ENCODE measurements around the gene CLN5.
"Not testable (repeated sequence)": the region's sequence is repeated elsewhere in the genome, so short reads cannot be mapped to it uniquely, and the experiment has no call there.

The CLN5 gene

DNA sequence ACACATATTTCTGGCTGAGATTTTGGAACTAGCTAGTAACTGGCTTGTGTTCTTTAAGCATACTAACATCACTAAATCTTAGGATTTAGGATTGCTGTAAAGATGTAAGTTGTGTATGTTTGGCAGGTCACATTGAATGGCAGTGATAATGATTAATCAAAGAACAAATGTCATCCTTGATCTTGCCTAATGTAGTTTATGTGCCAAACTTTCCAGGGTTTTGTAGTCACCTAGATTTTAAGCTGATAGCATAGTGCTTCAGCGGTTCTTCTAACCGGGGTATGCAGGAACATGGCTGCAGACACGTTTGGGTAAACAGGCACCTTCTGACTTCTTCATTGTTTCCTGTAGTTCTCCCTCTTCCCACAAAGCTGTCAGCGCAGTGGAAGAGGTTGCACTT lies 9.7 kb downstream of the CLN5 start:
- TF ChIP-seq, protein P1, sequence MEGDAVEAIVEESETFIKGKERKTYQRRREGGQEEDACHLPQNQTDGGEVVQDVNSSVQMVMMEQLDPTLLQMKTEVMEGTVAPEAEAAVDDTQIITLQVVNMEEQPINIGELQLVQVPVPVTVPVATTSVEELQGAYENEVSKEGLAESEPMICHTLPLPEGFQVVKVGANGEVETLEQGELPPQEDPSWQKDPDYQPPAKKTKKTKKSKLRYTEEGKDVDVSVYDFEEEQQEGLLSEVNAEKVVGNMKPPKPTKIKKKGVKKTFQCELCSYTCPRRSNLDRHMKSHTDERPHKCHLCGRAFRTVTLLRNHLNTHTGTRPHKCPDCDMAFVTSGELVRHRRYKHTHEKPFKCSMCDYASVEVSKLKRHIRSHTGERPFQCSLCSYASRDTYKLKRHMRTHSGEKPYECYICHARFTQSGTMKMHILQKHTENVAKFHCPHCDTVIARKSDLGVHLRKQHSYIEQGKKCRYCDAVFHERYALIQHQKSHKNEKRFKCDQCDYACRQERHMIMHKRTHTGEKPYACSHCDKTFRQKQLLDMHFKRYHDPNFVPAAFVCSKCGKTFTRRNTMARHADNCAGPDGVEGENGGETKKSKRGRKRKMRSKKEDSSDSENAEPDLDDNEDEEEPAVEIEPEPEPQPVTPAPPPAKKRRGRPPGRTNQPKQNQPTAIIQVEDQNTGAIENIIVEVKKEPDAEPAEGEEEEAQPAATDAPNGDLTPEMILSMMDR (IDR thresholded peaks at IDR 0.05; ENCODE audit: borderline replicate concordance, control extremely low read depth, extremely low read depth, insufficient read depth, missing control alignments), result no peak
- in situ Hi-C loops (cut with MboI; ENCODE audit: low sequenced_read_pairs, unreplicated experiment), result no loop called here
- no peak for DNase-seq (ENCODE audit: low spot score)

DNA sequence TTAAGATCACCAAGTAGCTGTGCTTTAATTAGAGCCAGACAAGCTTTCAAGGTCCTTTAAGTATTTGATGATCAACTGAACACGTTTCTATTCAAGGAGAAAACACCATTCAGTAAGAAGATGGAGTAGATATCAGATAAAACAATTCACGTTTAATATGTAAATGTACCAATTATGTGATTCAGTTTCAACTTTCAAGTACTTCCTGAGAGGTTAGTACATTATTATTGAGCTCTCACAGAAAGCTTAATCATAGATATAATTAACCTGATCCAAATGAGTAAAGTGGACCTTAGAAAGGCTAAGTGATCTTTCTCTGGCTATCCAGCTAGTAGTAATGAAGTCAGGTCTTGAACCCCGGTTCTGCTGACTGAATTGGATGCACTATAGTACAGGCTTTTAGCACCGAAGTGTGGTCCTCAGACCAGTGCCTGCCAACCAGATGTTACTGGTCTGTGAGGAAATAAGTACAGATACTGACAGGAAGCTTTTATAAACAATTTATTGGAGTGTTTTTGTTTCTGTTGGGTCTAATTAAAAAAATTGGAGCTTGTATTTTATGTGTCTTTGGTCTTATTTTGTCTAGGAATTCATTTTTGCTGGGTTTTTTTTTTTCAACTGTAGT lies 10.2 kb downstream of the CLN5 start:
- DNase-seq (ENCODE audit: low spot score), result no peak
- TF ChIP-seq, protein P1 (IDR thresholded peaks at IDR 0.05; ENCODE audit: borderline replicate concordance, control extremely low read depth, extremely low read depth, insufficient read depth, missing control alignments), result no peak
- in situ Hi-C loops (cut with MboI; ENCODE audit: low sequenced_read_pairs, unreplicated experiment), result no loop called here

DNA sequence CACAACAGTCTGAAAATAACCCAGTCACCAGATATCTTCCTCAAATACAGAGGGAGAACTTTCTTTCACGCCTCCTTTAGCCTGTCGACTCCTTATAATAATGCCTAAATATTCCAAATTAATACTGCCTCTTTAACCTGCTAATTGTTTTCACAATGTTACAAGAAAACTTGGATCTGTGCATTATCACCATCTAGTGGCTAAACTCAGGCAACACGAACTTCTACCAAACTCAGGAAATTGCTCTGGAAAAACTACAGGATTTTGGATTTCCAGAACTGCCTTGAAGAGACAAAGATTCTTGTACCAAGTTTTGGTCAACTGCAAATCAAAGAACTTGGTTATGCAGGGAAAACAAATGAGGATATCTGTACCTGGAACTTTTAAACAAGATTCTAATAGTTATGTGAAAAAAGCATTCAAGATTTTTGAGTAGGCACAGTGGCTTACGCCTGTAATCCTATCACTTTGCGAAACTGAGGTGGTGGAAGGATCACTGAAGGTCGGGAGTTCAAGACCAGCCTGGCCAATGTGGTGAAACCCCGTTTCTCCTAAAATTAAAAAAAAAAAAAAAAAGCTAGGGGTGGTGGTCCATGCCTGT lies 10.8 kb downstream of the CLN5 start:
- TF ChIP-seq, protein P1 (IDR thresholded peaks at IDR 0.05; ENCODE audit: borderline replicate concordance, control extremely low read depth, extremely low read depth, insufficient read depth, missing control alignments), result peak; percentile 53
- in situ Hi-C loops (cut with MboI; ENCODE audit: low sequenced_read_pairs, unreplicated experiment), result no loop called here
- no peak for DNase-seq (ENCODE audit: low spot score)

DNA sequence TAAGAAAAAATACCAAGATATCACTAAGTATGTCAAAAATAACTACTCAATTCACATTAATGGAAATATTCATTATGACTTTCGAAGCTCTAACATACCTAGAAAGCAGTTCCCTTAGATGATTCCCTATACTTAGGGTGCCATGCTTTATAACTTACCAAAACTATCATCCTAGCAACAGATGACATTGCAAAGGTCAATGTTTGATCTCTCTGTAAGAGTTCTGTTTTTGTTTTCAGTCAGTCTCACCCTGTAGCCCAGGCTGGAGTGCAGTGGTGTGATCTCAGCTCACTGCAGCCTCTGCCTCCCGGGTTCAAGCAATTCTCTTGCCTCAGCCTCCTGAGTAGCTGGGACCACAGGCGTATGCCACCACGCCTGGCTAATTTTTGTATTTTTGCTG lies 16.5 kb downstream of the CLN5 start:
- in situ Hi-C loops (cut with MboI; ENCODE audit: low sequenced_read_pairs, unreplicated experiment); DNase-seq (ENCODE audit: low spot score): not testable (repeated sequence)

DNA sequence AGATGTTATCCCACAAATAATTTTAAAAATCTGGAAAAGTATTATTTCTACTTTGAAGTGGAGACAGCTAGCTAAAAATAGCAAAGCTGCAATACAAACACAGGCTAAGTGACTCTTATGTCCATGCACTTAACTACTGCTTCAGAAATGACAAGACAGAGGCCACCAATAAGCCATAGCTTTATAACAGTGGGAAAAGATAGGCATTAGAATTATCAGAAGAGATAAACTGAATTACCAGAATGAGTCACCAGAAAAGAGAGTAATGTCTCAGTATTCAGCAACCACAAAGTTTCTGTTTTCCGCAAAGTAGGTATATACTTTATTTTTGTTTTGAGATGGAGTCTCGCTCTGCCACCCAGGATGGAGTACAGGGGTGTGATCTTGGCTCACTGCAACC lies 17.1 kb downstream of the CLN5 start:
- TF ChIP-seq, protein P1 (IDR thresholded peaks at IDR 0.05; ENCODE audit: borderline replicate concordance, control extremely low read depth, extremely low read depth, insufficient read depth, missing control alignments), result no peak
- DNase-seq (ENCODE audit: low spot score), result no peak
- in situ Hi-C loops (cut with MboI; ENCODE audit: low sequenced_read_pairs, unreplicated experiment), result no loop called here

DNA sequence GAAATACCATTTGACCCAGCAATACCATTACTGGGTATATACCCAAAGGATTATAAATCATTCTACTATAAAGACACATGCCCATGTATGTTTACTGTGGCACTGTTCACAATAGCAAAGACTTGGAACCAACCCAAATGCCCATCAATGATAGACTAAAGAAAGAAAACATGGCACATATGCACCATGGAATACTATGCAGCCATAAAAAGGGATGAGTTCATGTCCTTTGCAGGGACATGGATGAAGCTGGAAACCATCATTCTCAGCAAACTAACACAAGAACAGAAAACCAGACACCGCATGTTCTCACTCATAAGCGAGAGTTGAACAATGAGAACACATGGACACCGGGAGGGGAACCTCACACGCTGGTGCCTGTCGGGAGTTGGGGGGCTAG lies 17.8 kb downstream of the CLN5 start:
- in situ Hi-C loops (cut with MboI; ENCODE audit: low sequenced_read_pairs, unreplicated experiment); DNase-seq (ENCODE audit: low spot score): not testable (repeated sequence)

DNA sequence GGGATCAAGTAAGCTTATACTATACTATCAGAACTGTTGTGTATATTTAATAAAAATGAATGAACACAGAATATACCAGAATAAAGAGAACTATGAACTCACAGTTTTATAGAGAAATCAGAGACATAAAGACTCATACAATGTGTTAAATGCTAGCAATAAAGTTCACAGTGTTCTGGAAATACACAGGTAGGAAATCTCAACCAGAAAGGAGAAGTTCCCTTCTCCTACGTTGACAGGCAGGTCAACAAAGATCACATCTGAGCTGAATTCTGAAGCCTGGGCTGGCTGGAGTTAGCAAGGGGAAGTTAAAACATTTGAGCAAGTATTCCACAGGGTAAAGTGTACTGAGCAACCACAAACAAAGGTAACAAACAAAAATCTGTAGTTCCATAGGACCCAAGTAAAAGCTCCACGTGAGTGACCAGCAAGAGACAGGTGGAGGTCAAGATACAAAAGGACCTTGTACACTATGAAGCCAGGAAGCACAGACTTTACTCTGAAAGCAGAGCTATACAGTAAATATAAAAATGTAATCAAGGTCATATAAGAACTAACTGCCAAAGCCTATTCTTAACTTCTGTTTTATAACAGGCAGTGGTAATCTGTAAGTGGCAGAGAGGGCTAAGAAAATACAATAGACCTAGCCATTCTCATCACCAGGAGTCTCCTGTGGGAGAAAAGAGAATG lies 22.1 kb downstream of the CLN5 start:
- in situ Hi-C loops (cut with MboI; ENCODE audit: low sequenced_read_pairs, unreplicated experiment), result no loop called here
- no peak for DNase-seq (ENCODE audit: low spot score)
- TF ChIP-seq, protein P1 (IDR thresholded peaks at IDR 0.05; ENCODE audit: borderline replicate concordance, control extremely low read depth, extremely low read depth, insufficient read depth, missing control alignments), result no peak
